Activated B cell treated with CpG ODN at 0.5 μM for 24 hours (primary cell): ENCODE results near the gene CPM. TPM values are rescaled to one million over a fixed set of nuclear protein-coding genes. Genes with fewer than 3 reads are reported as not detected.
A peak's percentile ranks its signal among the peaks of the same experiment; 100 is the strongest.

Experiments
- ATAC-seq: fragments of 200-7000 bp; cut with Tn5 transposase; one replicate; pipeline ENCODE4 v1.10.0; 2021; ENCODE audit warnings: low read depth, mild to moderate bottlenecking, moderate library complexity
- CTCF ChIA-PET: fragments of 350-600 bp; sonication (Branson Sonifier 250); formaldehyde crosslinking; loops from one replicate; lab custom pipeline; 2021; ENCODE audit warnings: antibody characterized with exemption; lab: Charles Lee
- POLR2A ChIA-PET: fragments of 350-600 bp; sonication (Branson Sonifier 250); formaldehyde crosslinking; loops from one replicate; lab custom pipeline; 2021; ENCODE audit warnings: antibody characterized with exemption; lab: Charles Lee
- DNase-seq: peaks from one replicate; pipeline ENCODE4 v3.0.0; 2022
- H3K27ac Mint-ChIP-seq: one replicate; pipeline ENCODE4 v1.8.0; 2020; ENCODE audit warnings: mixed read lengths
- H3K27me3 Mint-ChIP-seq: one replicate; pipeline ENCODE4 v1.8.0; 2021; ENCODE audit warnings: mixed read lengths
- H3K36me3 Mint-ChIP-seq: one replicate; pipeline ENCODE4 v1.8.0; 2021; ENCODE audit warnings: low read depth, mixed read lengths
- H3K4me1 Mint-ChIP-seq: one replicate; pipeline ENCODE4 v1.8.0; 2021; ENCODE audit warnings: mixed read lengths
- H3K4me3 Mint-ChIP-seq: one replicate; pipeline ENCODE4 v1.8.0; 2020; ENCODE audit warnings: mild to moderate bottlenecking, mixed read lengths
- H3K9me3 Mint-ChIP-seq: one replicate; pipeline ENCODE4 v1.8.0; 2020; ENCODE audit warnings: mixed read lengths
- intact Hi-C: fragments of 100-400 bp; cut with micrococcal nuclease; formaldehyde crosslinking; loops from one replicate; pipeline ENCODE4 v1.15.1; 2024
- total RNA-seq: library from RNA; stranded (reverse); gene quantifications from 2 replicates; pipeline ENCODE4 v1.2.3, GENCODE V29; 2022
- TF ChIP-seq, protein P1 (sequence below): fragments of 200-600 bp; IDR thresholded peaks from one replicate; pipeline ENCODE4 v1.8.0; 2022; ENCODE audit warnings: antibody characterized with exemption, mild to moderate bottlenecking

The CPM gene
- total RNA-seq, 1 donor from 2014 or later, result 10.1 TPM

DNA sequence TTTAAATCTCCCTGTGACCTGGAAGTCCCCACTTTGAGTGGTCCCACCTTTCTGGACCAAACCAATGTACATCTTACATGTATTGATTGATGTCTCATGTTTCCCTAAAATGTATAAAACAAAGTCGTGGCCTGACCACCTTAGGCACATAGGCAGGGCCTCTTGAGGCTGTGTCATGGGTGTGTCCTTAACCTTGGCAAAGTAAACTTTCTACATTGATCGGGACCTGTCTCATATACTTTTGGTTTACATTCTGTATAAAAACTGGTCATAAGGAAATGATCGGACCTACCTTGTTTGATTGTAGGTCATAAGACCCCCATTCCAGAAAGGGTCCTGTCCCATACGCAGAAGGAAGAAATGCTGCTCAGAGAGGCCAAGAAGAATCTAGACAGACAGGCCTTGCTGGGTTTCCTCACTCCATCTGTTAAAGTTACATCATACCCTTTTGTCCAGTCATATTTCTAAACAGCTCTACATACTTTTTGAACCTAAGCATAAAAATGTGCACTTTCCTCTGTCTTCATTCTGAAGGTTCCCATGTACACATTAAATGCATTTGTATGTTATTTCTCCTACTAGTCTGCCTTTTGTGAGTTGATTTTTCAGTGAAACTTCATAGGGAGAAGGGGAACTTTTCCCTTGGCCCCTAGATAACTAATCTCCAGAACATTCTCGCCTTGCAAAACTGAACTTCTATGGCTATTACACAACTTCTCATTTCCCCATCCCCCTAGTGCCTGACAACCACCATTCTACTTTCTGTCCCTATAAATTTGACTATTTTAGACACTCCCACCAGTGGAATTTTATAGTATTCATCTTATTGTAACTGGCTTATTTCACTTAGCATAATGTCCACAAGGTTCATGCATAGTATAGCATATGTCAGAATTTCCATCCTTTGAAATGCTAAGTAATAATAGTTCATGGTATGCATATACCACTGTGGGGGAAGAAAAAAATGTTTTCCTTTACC, 30.2 kb upstream of the CPM start:
- POLR2A ChIA-PET, result no interaction called here

DNA sequence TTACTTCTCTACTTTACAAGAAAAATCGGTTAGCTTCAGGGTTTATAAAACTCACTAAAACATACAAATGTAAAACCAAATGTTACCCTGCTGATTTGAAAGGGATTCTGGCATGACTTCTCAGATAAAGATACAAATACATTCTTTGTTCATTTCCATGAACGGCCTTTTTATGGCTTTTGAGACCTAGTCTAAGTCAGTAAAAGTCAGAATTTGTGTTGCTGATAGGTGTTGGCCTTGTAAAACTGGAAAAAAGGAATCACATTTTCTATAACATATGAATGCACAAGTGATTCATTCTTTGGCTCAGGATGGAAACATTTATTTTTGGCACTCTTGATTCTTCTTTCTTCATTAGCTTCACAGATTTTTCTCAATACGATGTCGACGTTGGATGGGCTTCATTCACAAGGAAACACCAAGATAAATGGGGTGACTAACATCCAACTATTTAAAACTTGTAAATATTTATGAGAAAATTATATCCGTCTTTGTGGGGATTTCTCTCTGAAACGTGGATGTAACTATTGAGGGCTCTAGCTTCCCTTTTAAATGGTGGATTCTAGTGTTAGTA, 27.0 kb upstream of the CPM start:
- DNase-seq (no peak), ATAC-seq (no peak)
- no peak overlapping the region for H3K4me3 Mint-ChIP-seq
- peaks cover 20% of the 10 kb centered on the region for H3K4me1 Mint-ChIP-seq
- H3K27ac Mint-ChIP-seq, result no peak overlapping the region
- intact Hi-C loops, result no loop called here
- no peaks in the 10 kb centered on the region for H3K27me3 Mint-ChIP-seq
- H3K9me3 Mint-ChIP-seq, result peaks cover 2% of the 10 kb centered on the region
- TF ChIP-seq, protein P1, sequence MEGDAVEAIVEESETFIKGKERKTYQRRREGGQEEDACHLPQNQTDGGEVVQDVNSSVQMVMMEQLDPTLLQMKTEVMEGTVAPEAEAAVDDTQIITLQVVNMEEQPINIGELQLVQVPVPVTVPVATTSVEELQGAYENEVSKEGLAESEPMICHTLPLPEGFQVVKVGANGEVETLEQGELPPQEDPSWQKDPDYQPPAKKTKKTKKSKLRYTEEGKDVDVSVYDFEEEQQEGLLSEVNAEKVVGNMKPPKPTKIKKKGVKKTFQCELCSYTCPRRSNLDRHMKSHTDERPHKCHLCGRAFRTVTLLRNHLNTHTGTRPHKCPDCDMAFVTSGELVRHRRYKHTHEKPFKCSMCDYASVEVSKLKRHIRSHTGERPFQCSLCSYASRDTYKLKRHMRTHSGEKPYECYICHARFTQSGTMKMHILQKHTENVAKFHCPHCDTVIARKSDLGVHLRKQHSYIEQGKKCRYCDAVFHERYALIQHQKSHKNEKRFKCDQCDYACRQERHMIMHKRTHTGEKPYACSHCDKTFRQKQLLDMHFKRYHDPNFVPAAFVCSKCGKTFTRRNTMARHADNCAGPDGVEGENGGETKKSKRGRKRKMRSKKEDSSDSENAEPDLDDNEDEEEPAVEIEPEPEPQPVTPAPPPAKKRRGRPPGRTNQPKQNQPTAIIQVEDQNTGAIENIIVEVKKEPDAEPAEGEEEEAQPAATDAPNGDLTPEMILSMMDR, result no peak
- CTCF ChIA-PET, result no interaction called here
- no peaks in the 10 kb centered on the region for H3K36me3 Mint-ChIP-seq
- POLR2A ChIA-PET, result no interaction called here

More for the DNA sequence above, 30.2 kb upstream of the CPM start:
- intact Hi-C loops, result no loop called here
- no peaks in the 10 kb centered on the region for H3K27me3 Mint-ChIP-seq
- peaks cover 2% of the 10 kb centered on the region for H3K9me3 Mint-ChIP-seq
- no peak overlapping the region for H3K27ac Mint-ChIP-seq
- TF ChIP-seq, protein P1, result no peak
- H3K36me3 Mint-ChIP-seq, result no peaks in the 10 kb centered on the region
- no peak overlapping the region for H3K4me3 Mint-ChIP-seq
- H3K4me1 Mint-ChIP-seq, result peaks cover 18% of the 10 kb centered on the region
- no peak for DNase-seq
- no peak for ATAC-seq
- CTCF ChIA-PET, result no interaction called here

DNA sequence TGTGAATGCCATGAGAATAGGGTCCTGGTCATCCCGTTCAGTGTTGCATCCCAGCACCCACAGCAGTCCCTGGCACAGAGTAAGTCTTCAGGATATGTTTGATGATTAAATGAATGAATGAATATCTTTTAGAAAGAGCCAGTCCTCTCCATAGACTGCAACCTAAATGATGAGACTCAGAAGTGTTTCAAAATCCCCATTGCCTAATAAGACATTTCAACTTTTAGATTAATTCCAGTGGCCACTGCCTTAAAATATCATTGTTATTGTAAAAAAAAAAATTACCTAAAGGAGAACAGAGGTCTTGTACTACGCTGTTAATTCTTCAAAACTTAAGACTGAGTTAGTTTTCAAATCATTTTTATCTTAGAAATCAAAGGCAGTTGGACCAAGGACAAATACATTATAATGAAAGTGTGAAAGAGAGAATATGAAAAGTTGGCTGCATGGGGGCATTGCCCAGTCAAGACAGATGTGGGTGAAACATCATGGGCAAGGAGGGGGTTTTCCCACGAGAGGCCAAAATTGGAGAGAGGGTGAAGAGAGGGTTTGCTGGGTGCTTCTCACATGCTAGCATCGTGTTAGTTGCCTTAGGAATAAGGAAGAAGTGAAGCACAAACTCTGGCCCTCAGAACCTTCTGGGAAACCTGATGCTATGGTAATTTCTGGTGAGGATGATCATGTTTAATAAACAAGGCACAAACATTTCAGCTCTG, 26.3 kb upstream of the CPM start:
- Mint-ChIP-seq H3K4me3 (no peak overlapping the region), H3K9me3 (peaks cover 2% of the 10 kb centered on the region), H3K27ac (no peak overlapping the region), H3K27me3 (no peaks in the 10 kb centered on the region), H3K4me1 (peaks cover 20% of the 10 kb centered on the region), H3K36me3 (no peaks in the 10 kb centered on the region)
- ChIA-PET POLR2A (no interaction called here), CTCF (no interaction called here)
- ATAC-seq, result no peak
- TF ChIP-seq, protein P1, result no peak
- no peak for DNase-seq
- intact Hi-C loops, result no loop called here

DNA sequence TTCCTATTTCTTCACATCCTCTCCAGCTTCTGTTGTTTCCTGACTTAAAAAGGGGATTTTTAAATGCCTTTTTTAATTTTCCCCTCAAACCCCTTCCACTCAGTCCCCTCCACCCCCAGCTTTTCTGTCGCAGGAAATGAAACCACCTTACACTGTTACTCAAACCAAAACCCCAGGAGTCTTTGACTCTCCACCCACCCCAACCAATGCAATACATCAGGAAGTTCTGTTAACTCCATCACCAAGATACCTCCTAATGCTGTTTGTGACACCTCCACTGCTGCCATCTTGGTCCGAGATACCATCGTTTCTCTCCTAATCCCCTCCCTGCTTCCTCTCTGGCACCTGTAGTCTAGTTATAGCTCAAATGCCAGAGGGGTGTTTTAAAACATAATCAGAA, 25.4 kb upstream of the CPM start:
- TF ChIP-seq, protein P1, result no peak
- ATAC-seq (peak; percentile 86), DNase-seq (no peak)
- POLR2A ChIA-PET, result interaction anchor here (0.6 kb wide), 1 partner anchor 61 kb away, joined by 3 read pairs; no protein-coding TSS in a partner anchor
- Mint-ChIP-seq H3K36me3 (no peaks in the 10 kb centered on the region), H3K9me3 (peaks cover 2% of the 10 kb centered on the region), H3K4me1 (peaks cover 19% of the 10 kb centered on the region), H3K27me3 (no peaks in the 10 kb centered on the region), H3K27ac (peak overlapping the region; percentile 71), H3K4me3 (peak overlapping the region; percentile 53)
- CTCF ChIA-PET, result no interaction called here
- intact Hi-C loops, result no loop called here
